Activated naive CD8-positive, alpha-beta T cell treated with anti-CD3 and anti-CD28 coated beads, Interleukin-2, amount 50 U/mL, for 24 hours (primary cell): ENCODE data around the gene HS3ST1.
A peak's percentile ranks its signal among the peaks of the same experiment; 100 is the strongest.

Experiments used
- ATAC-seq: fragments of 150-1000 bp; cut with Tn5 transposase; one replicate; pipeline ENCODE4 v1.10.0; 2021
- DNase-seq: peaks from one replicate; pipeline ENCODE4 v3.0.0; 2021
- H3K27ac Mint-ChIP-seq: one replicate; pipeline ENCODE4 v1.8.0; 2021; ENCODE audit warnings: mild to moderate bottlenecking, mixed read lengths
- H3K27me3 Mint-ChIP-seq: one replicate; pipeline ENCODE4 v1.8.0; 2021; ENCODE audit warnings: mixed read lengths
- H3K36me3 Mint-ChIP-seq: one replicate; pipeline ENCODE4 v1.8.0; 2021; ENCODE audit warnings: low read depth, mixed read lengths
- H3K4me1 Mint-ChIP-seq: one replicate; pipeline ENCODE4 v1.8.0; 2021; ENCODE audit warnings: mixed read lengths
- H3K4me3 Mint-ChIP-seq: one replicate; pipeline ENCODE4 v1.8.0; 2021; ENCODE audit warnings: mild to moderate bottlenecking, moderate library complexity, mixed read lengths
- H3K9me3 Mint-ChIP-seq: one replicate; pipeline ENCODE4 v1.8.0; 2021; ENCODE audit warnings: mixed read lengths

HS3ST1 gene

DNA sequence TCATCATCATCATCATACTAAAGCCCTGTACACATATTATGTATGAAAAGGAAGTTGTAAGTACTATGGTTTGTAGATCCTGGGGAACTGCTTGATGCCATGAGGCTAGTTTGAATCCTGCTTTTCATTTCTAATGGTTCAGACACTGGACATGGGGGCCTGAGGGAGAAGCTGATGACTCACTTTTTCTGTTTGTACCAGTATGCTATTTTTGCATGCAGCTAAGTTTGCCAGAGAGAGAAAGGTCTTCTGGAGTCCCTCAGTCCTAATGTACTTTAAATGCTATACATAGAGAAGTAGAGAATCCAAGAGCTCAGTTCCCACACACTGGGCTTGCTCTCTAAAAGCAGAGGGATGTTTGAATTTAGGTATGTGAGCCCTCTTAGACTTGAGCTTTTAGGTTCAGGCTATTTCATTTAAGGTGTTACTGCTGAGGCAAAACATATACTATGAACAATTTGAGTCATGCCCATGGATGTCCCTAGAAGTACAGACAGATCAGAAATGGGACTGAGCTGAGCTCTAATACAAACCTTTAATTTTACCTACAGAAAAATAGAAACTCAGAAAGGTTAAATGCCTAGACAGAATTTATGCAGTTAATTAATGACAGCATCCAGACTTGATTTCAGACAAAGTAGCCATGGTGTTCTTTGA lies 17.6 kb upstream of the HS3ST1 start:
- Mint-ChIP-seq H3K9me3 (no peaks in the 10 kb centered on the region), H3K4me1 (peaks cover 5% of the 10 kb centered on the region), H3K27me3 (peaks cover 5% of the 10 kb centered on the region), H3K27ac (no peak overlapping the region), H3K36me3 (no peaks in the 10 kb centered on the region), H3K4me3 (no peak overlapping the region)
- ATAC-seq = no peak
- no peak for DNase-seq

- no peak for DNase-seq
- Mint-ChIP-seq H3K27me3 (no peaks in the 10 kb centered on the region), H3K27ac (no peak overlapping the region), H3K9me3 (no peaks in the 10 kb centered on the region), H3K36me3 (no peaks in the 10 kb centered on the region), H3K4me1 (peaks cover 8% of the 10 kb centered on the region), H3K4me3 (no peak overlapping the region)
- no peak for ATAC-seq
Observed at GRCh38 chr4:11441194-11441556, 12.5 kb upstream of the HS3ST1 start.

DNA sequence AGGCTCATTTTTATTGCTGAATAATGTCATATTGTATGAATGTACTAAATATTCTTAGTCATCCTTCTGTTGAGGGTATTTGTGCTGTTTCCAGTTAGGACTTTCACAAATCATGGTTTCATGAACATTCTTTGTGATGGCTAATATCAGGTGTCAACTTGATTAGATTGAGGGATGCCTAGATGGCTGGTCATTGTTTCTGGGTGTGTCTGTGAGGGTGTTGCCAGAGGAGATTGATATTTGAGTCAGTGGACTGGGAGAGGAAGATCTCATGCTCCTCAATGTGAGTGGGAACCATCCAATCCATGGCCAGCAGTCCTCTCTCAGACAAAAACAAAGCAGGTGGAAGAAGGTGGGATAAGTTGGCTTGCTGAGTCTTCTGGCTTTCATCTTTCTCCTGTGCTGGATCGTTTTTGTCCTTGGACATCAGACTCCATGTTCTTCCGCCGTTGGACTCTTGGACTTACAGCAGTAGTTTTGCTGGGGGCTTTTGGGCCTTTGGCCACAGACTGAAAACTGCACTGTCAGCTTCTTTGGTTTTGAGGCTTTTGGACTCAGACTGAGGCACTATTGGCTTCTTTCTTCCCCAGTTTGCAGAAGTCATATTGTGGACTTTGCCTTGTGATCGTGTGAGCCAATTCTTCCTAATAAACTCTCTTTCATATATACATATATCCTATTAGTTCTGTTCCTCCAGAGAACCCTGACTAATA lies 11.9 kb upstream of the HS3ST1 start:
- no peaks in the 10 kb centered on the region for H3K36me3 Mint-ChIP-seq
- no peaks in the 10 kb centered on the region for H3K9me3 Mint-ChIP-seq
- ATAC-seq (no peak), DNase-seq (no peak)
- no peak overlapping the region for H3K27ac Mint-ChIP-seq
- H3K4me3 Mint-ChIP-seq = no peak overlapping the region
- no peaks in the 10 kb centered on the region for H3K27me3 Mint-ChIP-seq
- H3K4me1 Mint-ChIP-seq = peaks cover 8% of the 10 kb centered on the region

GRCh38 chr4:11439836-11440235 lies 11.1 kb upstream of the HS3ST1 start:
- peaks cover 8% of the 10 kb centered on the region for H3K4me1 Mint-ChIP-seq
- DNase-seq = no peak
- no peak overlapping the region for H3K27ac Mint-ChIP-seq
- no peaks in the 10 kb centered on the region for H3K36me3 Mint-ChIP-seq
- H3K4me3 Mint-ChIP-seq = no peak overlapping the region
- H3K9me3 Mint-ChIP-seq = no peaks in the 10 kb centered on the region
- no peaks in the 10 kb centered on the region for H3K27me3 Mint-ChIP-seq
- no peak for ATAC-seq

DNA sequence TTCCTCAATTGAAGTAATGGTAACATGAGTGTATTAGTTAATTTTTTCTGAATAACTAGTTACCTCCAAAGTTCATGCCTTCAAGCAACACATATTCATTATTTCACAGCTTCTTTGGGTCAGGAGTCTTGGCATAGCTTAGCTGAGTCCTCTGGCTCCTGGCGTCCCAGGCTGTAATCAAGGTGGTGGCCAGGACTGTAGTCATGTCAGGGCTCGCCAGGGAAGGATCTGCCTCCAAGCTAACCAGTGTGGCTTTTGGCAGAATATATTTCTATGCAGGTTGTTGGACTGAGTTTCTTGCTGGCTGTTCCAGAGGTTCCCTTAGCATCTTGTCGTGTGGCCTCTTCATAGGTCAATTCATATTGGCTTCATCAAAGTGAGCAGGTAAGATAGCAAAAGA lies 10.0 kb upstream of the HS3ST1 start:
- Mint-ChIP-seq H3K9me3 (no peaks in the 10 kb centered on the region), H3K36me3 (no peaks in the 10 kb centered on the region), H3K27ac (no peak overlapping the region), H3K4me3 (no peak overlapping the region), H3K27me3 (no peaks in the 10 kb centered on the region), H3K4me1 (peaks cover 8% of the 10 kb centered on the region)
- ATAC-seq (no peak), DNase-seq (no peak)

- H3K4me3 Mint-ChIP-seq = no peak overlapping the region
- H3K27ac Mint-ChIP-seq = no peak overlapping the region
- no peaks in the 10 kb centered on the region for H3K9me3 Mint-ChIP-seq
- no peak for DNase-seq
- no peak for ATAC-seq
- H3K4me1 Mint-ChIP-seq = peaks cover 3% of the 10 kb centered on the region
- no peaks in the 10 kb centered on the region for H3K27me3 Mint-ChIP-seq
- no peaks in the 10 kb centered on the region for H3K36me3 Mint-ChIP-seq
Observed at GRCh38 chr4:11436673-11437072, 8.0 kb upstream of the HS3ST1 start.

DNA sequence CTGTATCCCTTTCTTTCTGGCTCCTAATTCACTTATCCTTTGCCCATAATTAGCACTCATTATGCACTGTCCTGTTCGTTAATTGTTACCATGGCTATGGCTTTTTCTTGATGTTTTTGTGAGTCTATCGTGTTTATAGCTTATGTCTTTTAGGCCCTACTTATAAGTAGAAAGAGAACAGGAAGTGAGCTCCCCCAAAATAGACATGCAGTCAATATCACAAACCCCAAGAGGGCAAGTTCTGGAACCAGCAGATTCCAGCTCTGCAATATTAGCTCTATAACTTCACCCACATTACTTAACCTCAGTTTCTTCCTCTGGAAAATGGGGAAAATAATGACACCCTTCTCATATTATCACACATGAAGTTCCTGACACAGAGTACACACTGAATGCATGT lies 7.4 kb upstream of the HS3ST1 start:
- no peaks in the 10 kb centered on the region for H3K9me3 Mint-ChIP-seq
- no peak overlapping the region for H3K4me3 Mint-ChIP-seq
- no peak overlapping the region for H3K27ac Mint-ChIP-seq
- no peaks in the 10 kb centered on the region for H3K36me3 Mint-ChIP-seq
- peaks cover 2% of the 10 kb centered on the region for H3K27me3 Mint-ChIP-seq
- peaks cover 3% of the 10 kb centered on the region for H3K4me1 Mint-ChIP-seq
- ATAC-seq (no peak), DNase-seq (no peak)

DNA sequence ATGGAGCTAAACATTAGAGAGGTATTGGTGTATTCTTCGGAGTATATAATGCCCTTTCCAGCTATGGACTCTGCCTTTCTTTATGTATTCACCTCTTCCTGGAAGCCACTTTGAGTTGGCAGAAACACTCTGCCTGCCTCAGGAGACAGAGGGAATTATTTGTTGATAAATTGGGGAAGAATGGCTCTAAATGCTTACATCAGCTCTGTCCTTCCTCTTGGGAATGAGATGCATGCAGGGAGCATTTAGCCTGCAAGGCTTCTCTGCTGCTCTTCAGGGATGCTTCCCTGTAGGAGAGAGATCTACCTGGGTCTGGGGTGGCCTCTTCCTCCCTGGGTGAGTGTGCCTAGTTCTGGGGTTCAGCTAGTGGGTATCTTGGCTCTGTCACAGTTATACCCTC lies 6.9 kb upstream of the HS3ST1 start:
- peaks cover 7% of the 10 kb centered on the region for H3K27me3 Mint-ChIP-seq
- no peaks in the 10 kb centered on the region for H3K9me3 Mint-ChIP-seq
- ATAC-seq (no peak), DNase-seq (no peak)
- H3K4me3 Mint-ChIP-seq = no peak overlapping the region
- H3K4me1 Mint-ChIP-seq = peaks cover 3% of the 10 kb centered on the region
- no peak overlapping the region for H3K27ac Mint-ChIP-seq
- no peaks in the 10 kb centered on the region for H3K36me3 Mint-ChIP-seq

- DNase-seq = no peak
- Mint-ChIP-seq H3K4me3 (no peak overlapping the region), H3K27ac (no peak overlapping the region), H3K4me1 (peaks cover 17% of the 10 kb centered on the region), H3K36me3 (no peaks in the 10 kb centered on the region), H3K9me3 (no peaks in the 10 kb centered on the region), H3K27me3 (peaks cover 37% of the 10 kb centered on the region)
- no peak for ATAC-seq
Observed at GRCh38 chr4:11431111-11431510, 2.4 kb upstream of the HS3ST1 start.

- DNase-seq = no peak
- no peak overlapping the region for H3K27ac Mint-ChIP-seq
- peaks cover 17% of the 10 kb centered on the region for H3K4me1 Mint-ChIP-seq
- no peaks in the 10 kb centered on the region for H3K9me3 Mint-ChIP-seq
- H3K27me3 Mint-ChIP-seq = peaks cover 37% of the 10 kb centered on the region
- no peak overlapping the region for H3K4me3 Mint-ChIP-seq
- no peak for ATAC-seq
- H3K36me3 Mint-ChIP-seq = no peaks in the 10 kb centered on the region
Observed at GRCh38 chr4:11430536-11430935, 1.8 kb upstream of the HS3ST1 start.

- Mint-ChIP-seq H3K27ac (no peak overlapping the region), H3K36me3 (no peaks in the 10 kb centered on the region), H3K4me3 (peak overlapping the region; percentile 76), H3K9me3 (no peaks in the 10 kb centered on the region), H3K4me1 (peaks cover 17% of the 10 kb centered on the region), H3K27me3 (peaks cover 37% of the 10 kb centered on the region)
- DNase-seq = no peak
- no peak for ATAC-seq
Observed at GRCh38 chr4:11429699-11430045, 978 bp upstream of the HS3ST1 start.

- peak; percentile 61 for DNase-seq
- H3K27ac Mint-ChIP-seq = no peak overlapping the region
- peaks cover 17% of the 10 kb centered on the region for H3K4me1 Mint-ChIP-seq
- peaks cover 37% of the 10 kb centered on the region for H3K27me3 Mint-ChIP-seq
- H3K4me3 Mint-ChIP-seq = peak overlapping the region; percentile 76
- H3K36me3 Mint-ChIP-seq = no peaks in the 10 kb centered on the region
- no peaks in the 10 kb centered on the region for H3K9me3 Mint-ChIP-seq
- ATAC-seq = peak; percentile 83
Observed at GRCh38 chr4:11428899-11429698, 405 bp upstream of the HS3ST1 start.

DNA sequence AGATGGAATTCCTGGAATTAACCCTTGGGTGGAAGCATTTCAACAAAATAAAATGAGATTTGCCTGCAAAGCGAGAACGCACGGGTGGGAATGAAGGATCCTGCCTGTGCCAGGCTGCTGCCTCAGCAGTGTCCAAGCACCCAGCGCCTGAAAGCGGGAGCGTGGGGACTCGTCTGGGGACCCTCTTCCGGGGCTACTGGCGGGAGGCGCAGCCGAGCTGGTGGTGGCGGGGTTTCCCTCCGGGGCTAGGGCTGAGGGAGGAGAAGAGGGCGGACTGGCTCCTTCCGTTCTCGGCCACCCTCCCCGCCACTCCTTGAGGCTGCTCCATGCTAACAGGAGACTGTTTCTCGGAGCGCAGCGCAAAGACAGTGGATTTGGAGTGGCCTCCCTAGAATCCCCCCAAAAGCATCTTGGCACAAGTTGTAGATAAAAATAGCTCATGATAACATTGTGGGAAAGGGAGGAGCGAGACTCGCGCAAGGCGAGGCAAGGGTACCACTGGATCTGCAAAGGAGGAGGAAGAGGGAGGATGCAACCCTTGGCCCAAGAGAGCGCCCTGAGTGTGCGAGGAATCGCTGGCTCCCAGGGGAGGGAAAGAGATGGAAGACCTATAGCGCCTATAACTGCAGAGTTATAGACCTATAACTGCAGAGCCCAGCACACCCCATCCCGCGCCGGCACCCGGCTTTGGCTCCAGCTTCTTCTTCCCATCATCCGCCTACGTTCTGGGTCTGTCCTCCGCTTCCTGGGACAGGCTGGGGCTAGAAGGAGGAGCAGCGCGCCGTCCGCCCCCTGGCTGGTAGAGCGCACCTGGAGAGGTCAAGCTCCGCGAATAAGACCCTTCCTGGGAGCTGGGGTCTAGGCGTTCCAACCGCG lies 1.3 kb downstream of the HS3ST1 start:
- ATAC-seq (no peak), DNase-seq (no peak)
- peaks cover 17% of the 10 kb centered on the region for H3K4me1 Mint-ChIP-seq
- H3K27ac Mint-ChIP-seq = no peak overlapping the region
- H3K4me3 Mint-ChIP-seq = peak overlapping the region; percentile 76
- H3K9me3 Mint-ChIP-seq = no peaks in the 10 kb centered on the region
- H3K27me3 Mint-ChIP-seq = peaks cover 37% of the 10 kb centered on the region
- no peaks in the 10 kb centered on the region for H3K36me3 Mint-ChIP-seq

DNA sequence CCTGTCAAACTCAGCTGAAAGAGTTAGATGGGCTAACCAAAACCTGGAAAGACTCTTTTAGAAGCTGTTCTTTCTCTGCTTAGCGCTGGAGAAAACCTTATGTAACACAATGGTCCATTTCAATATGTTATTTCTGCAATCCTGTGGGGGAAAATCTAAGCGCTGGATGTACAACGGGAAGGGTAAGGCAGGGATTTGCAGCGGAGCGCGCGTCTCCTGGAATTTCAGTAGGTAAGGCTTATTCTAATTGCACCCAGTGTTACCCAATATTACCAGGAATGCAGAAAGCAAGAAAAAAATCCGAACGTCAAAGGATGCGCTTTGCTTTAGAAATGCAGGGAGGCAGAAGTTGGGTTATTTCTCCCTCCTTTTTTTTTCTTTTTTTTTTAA lies 2.0 kb downstream of the HS3ST1 start:
- H3K4me3 Mint-ChIP-seq = peak overlapping the region; percentile 43
- no peaks in the 10 kb centered on the region for H3K36me3 Mint-ChIP-seq
- H3K4me1 Mint-ChIP-seq = peaks cover 17% of the 10 kb centered on the region
- DNase-seq (no peak), ATAC-seq (no peak)
- H3K9me3 Mint-ChIP-seq = no peaks in the 10 kb centered on the region
- H3K27ac Mint-ChIP-seq = no peak overlapping the region
- H3K27me3 Mint-ChIP-seq = peaks cover 37% of the 10 kb centered on the region
